AG04450 (cell line): ENCODE measurements around the gene PCED1B. TPM values are rescaled to one million over a fixed set of nuclear protein-coding genes. Genes with fewer than 3 reads are reported as not detected.

ENCODE experiments used
- CTCF ChIA-PET: fragments of 300-600, 350-600 bp; formaldehyde crosslinking; extraction: SDS; loops from one replicate; lab custom pipeline; 2022; ENCODE audit warnings: antibody characterized with exemption, inconsistent platforms; lab: Charles Lee
- POLR2A ChIA-PET: fragments of 350-600 bp; formaldehyde crosslinking; extraction: SDS; loops from one replicate; lab custom pipeline; 2021; ENCODE audit warnings: antibody characterized with exemption, inconsistent platforms; lab: Yijun Ruan, JAX
- DNase-seq: peaks from one replicate; pipeline ENCODE4 v3.0.0-alpha.2; 2011; ENCODE audit warnings: low read depth, low spot score
- H3K27ac ChIP-seq: one replicate; pipeline ENCODE4 v1.5.1; 2012; ENCODE audit warnings: low read depth, low read length, control low read depth
- H3K27me3 ChIP-seq: one replicate; pipeline ENCODE4 v1.6.0; 2012; ENCODE audit warnings: low read length; ENCODE audit not compliant: control insufficient read depth, insufficient read depth
- H3K4me3 ChIP-seq: 2 replicates; pipeline ENCODE4 v1.5.1; 2011; ENCODE audit warnings: mild to moderate bottlenecking, low read depth, low read length, control low read depth
- H3K9me3 ChIP-seq: 2 replicates; pipeline ENCODE4 v1.5.1; 2012; ENCODE audit warnings: low read length; ENCODE audit not compliant: control insufficient read depth, insufficient read depth
- CTCF ChIP-seq: IDR thresholded peaks from 2 replicates; pipeline ENCODE4 v1.5.1; 2011; ENCODE audit warnings: low read depth, low read length, control low read depth, inconsistent platforms
- polyA plus RNA-seq: library from polyadenylated mRNA; depleted of rRNA; stranded (reverse); fragments of >200 nt; gene quantifications from 2 replicates; pipeline ENCODE4 v1.2.3, GENCODE V29; 2011

PCED1B gene
- polyA plus RNA-seq, 1 experiment, result 0.88 TPM

- TF ChIP-seq CTCF, result no peak
- ChIA-PET POLR2A (no interaction called here), CTCF (no interaction called here)
- H3K27ac ChIP-seq, result no peak overlapping the region
- H3K27me3 ChIP-seq, result no peaks in the 10 kb centered on the region
- H3K4me3 ChIP-seq, result no peak overlapping the region
- H3K9me3 ChIP-seq, result peaks cover 7% of the 10 kb centered on the region; the same call in 1 of the 2 replicates
- no peak for DNase-seq
These were observed 59.7 kb downstream of the PCED1B start for GRCh38 chr12:47139000-47139681.

GRCh38 chr12:47141459-47141858 lies 62.0 kb downstream of the PCED1B start:
- H3K4me3 ChIP-seq, result no peak overlapping the region
- H3K9me3 ChIP-seq, result peaks cover 7% of the 10 kb centered on the region; the same call in 1 of the 2 replicates
- CTCF ChIA-PET, result no interaction called here
- no peak for DNase-seq
- H3K27me3 ChIP-seq, result no peaks in the 10 kb centered on the region
- POLR2A ChIA-PET, result no interaction called here
- H3K27ac ChIP-seq, result no peak overlapping the region
- no peak for TF ChIP-seq CTCF

- no peak for DNase-seq
- Histone ChIP-seq H3K27me3 (no peaks in the 10 kb centered on the region), H3K9me3 (peaks cover 3% of the 10 kb centered on the region; the same call in 1 of the 2 replicates), H3K4me3 (no peak overlapping the region), H3K27ac (no peak overlapping the region)
- no peak for TF ChIP-seq CTCF
- ChIA-PET POLR2A (no interaction called here), CTCF (no interaction called here)
These were observed 65.3 kb downstream of the PCED1B start for GRCh38 chr12:47144769-47145168.

GRCh38 chr12:47145188-47145587 lies 65.8 kb downstream of the PCED1B start:
- peaks cover 3% of the 10 kb centered on the region; the same call in 1 of the 2 replicates for H3K9me3 ChIP-seq
- H3K4me3 ChIP-seq, result no peak overlapping the region
- no peak for DNase-seq
- POLR2A ChIA-PET, result no interaction called here
- H3K27ac ChIP-seq, result no peak overlapping the region
- no peaks in the 10 kb centered on the region for H3K27me3 ChIP-seq
- no peak for TF ChIP-seq CTCF
- CTCF ChIA-PET, result no interaction called here

- no peak overlapping the region for H3K4me3 ChIP-seq
- CTCF ChIA-PET, result no interaction called here
- no peak for TF ChIP-seq CTCF
- peaks cover 3% of the 10 kb centered on the region; the same call in 1 of the 2 replicates for H3K9me3 ChIP-seq
- no peak for DNase-seq
- H3K27me3 ChIP-seq, result no peaks in the 10 kb centered on the region
- H3K27ac ChIP-seq, result no peak overlapping the region
- POLR2A ChIA-PET, result no interaction called here
These were observed 68.3 kb downstream of the PCED1B start for GRCh38 chr12:47147739-47148138.
